Measurements from ENCODE around the gene TANGO2.

TANGO2 gene

GRCh38 chr22:20036084-20036482, 15.2 kb downstream of the TANGO2 start:
- TF ChIP-seq POLR2A (IDR thresholded peaks at IDR 0.05; ENCODE audit: extremely low read depth, insufficient read length): no peak
- H3K4me3 ChIP-seq (ENCODE audit: low read depth, low read length): no peak overlapping the region
- DNase-seq (ENCODE audit: low read depth): no peak

- TF ChIP-seq MAX (IDR thresholded peaks at IDR 0.05; ENCODE audit: low read depth, low read length): no peak
- no peak for TF ChIP-seq CTCF (IDR thresholded peaks at IDR 0.05; ENCODE audit: low read depth, low read length)
- TF ChIP-seq POLR2A (IDR thresholded peaks at IDR 0.05; ENCODE audit: extremely low read depth, insufficient read length): no peak
- no peak for TF ChIP-seq MYC (IDR thresholded peaks at IDR 0.05; ENCODE audit: low read depth, low read length)
- no peak overlapping the region for H3K4me3 ChIP-seq (ENCODE audit: low read depth, low read length)
- no peak for DNase-seq (ENCODE audit: low read depth)
Observed at GRCh38 chr22:20036535-20037392, 15.9 kb downstream of the TANGO2 start.

GRCh38 chr22:20037419-20037818, 16.5 kb downstream of the TANGO2 start:
- TF ChIP-seq MAX (IDR thresholded peaks at IDR 0.05; ENCODE audit: low read depth, low read length) (no peak), CTCF (IDR thresholded peaks at IDR 0.05; ENCODE audit: low read depth, low read length) (no peak), POLR2A (IDR thresholded peaks at IDR 0.05; ENCODE audit: extremely low read depth, insufficient read length) (no peak), MYC (IDR thresholded peaks at IDR 0.05; ENCODE audit: low read depth, low read length) (no peak)
- DNase-seq (ENCODE audit: low read depth): no peak
- H3K4me3 ChIP-seq (ENCODE audit: low read depth, low read length): no peak overlapping the region

- DNase-seq (ENCODE audit: low read depth): no peak
- H3K4me3 ChIP-seq (ENCODE audit: low read depth, low read length): no peak overlapping the region
Observed at GRCh38 chr22:20038574-20038973, 17.7 kb downstream of the TANGO2 start.

GRCh38 chr22:20039683-20040325, 18.9 kb downstream of the TANGO2 start:
- no peak for TF ChIP-seq MAX (IDR thresholded peaks at IDR 0.05; ENCODE audit: low read depth, low read length)
- no peak for TF ChIP-seq CTCF (IDR thresholded peaks at IDR 0.05; ENCODE audit: low read depth, low read length)
- no peak for TF ChIP-seq POLR2A (IDR thresholded peaks at IDR 0.05; ENCODE audit: extremely low read depth, insufficient read length)
- TF ChIP-seq MYC (IDR thresholded peaks at IDR 0.05; ENCODE audit: low read depth, low read length): no peak
- no peak for DNase-seq (ENCODE audit: low read depth)

More at GRCh38 chr22:20038574-20038973, 17.7 kb downstream of the TANGO2 start:
- TF ChIP-seq MYC (IDR thresholded peaks at IDR 0.05; ENCODE audit: low read depth, low read length): no peak
- TF ChIP-seq POLR2A (IDR thresholded peaks at IDR 0.05; ENCODE audit: extremely low read depth, insufficient read length): no peak
- no peak for TF ChIP-seq CTCF (IDR thresholded peaks at IDR 0.05; ENCODE audit: low read depth, low read length)
- no peak for TF ChIP-seq MAX (IDR thresholded peaks at IDR 0.05; ENCODE audit: low read depth, low read length)

More at GRCh38 chr22:20039683-20040325, 18.9 kb downstream of the TANGO2 start:
- no peak overlapping the region for H3K4me3 ChIP-seq (ENCODE audit: low read depth, low read length)

Measured in NB4 (cell line).